GM12891 (cell line): ENCODE results near the gene LCE3B.

ENCODE experiments used
- DNase-seq: peaks from one replicate; pipeline ENCODE4 v3.0.0; 2011; ENCODE audit warnings: low spot score; ENCODE audit not compliant: insufficient read length
- FAIRE-seq: peaks from 2 replicates; lab custom pipeline; 2011; peaks lifted over from hg19 to GRCh38; lab: Jason Lieb, UNC
- PAX5 ChIP-seq: IDR thresholded peaks from 2 replicates; pipeline ENCODE4 v1.6.1; 2011; ENCODE audit warnings: low read length, moderate library complexity, mild to moderate bottlenecking; ENCODE audit not compliant: insufficient read depth, severe bottlenecking
- POLR2A ChIP-seq: IDR thresholded peaks from 2 replicates; pipeline ENCODE4 v1.6.1; 2011; ENCODE audit warnings: low read depth, low read length, control low read depth
- POLR2AphosphoS5 ChIP-seq: IDR thresholded peaks from 2 replicates; pipeline ENCODE4 v1.6.1; 2011; ENCODE audit warnings: low read depth, low read length, control low read depth
- POU2F2 ChIP-seq: IDR thresholded peaks from 2 replicates; pipeline ENCODE4 v1.6.1; 2011; ENCODE audit warnings: low read depth, mild to moderate bottlenecking, control low read depth, low read length, moderate library complexity
- SPI1 ChIP-seq: IDR thresholded peaks from 2 replicates; pipeline ENCODE4 v1.6.1; 2011; ENCODE audit warnings: low read depth, low read length, control low read depth
- TAF1 ChIP-seq: IDR thresholded peaks from 2 replicates; pipeline ENCODE4 v1.6.1; 2011; ENCODE audit warnings: low read depth, low read length, control low read depth

The LCE3B gene

GRCh38 chr1:152621993-152622392 lies 8.4 kb downstream of the LCE3B start:
- DNase-seq (no peak), FAIRE-seq (no peak)
- TF ChIP-seq TAF1 (no peak), PAX5 (no peak), SPI1 (no peak), POU2F2 (no peak), POLR2AphosphoS5 (no peak), POLR2A (no peak)

- TF ChIP-seq POU2F2 (no peak), TAF1 (no peak), POLR2AphosphoS5 (no peak), POLR2A (no peak), PAX5 (no peak), SPI1 (no peak)
- FAIRE-seq = no peak
- DNase-seq = no peak
These were observed 9.2 kb downstream of the LCE3B start, which contains the start of gene LCE3A for GRCh38 chr1:152622803-152623202. TSS of gene LCE3A (minus strand) at chr1:152623103. CDS start at chr1:152623103, 0 bp downstream.

- TF ChIP-seq PAX5 (no peak), SPI1 (no peak), TAF1 (no peak), POU2F2 (no peak), POLR2AphosphoS5 (no peak), POLR2A (no peak)
- FAIRE-seq (no peak), DNase-seq (peak; percentile 35)
These were observed 9.7 kb downstream of the LCE3B start for GRCh38 chr1:152623203-152623844.

- no peak for FAIRE-seq
- no peak for DNase-seq
- TF ChIP-seq SPI1 (no peak), POLR2AphosphoS5 (no peak), POU2F2 (no peak), TAF1 (no peak), PAX5 (no peak), POLR2A (no peak)
These were observed 13.1 kb downstream of the LCE3B start for GRCh38 chr1:152626744-152627143.

- TF ChIP-seq POLR2A (no peak), POLR2AphosphoS5 (no peak), SPI1 (no peak), PAX5 (no peak), POU2F2 (no peak), TAF1 (no peak)
- DNase-seq (no peak), FAIRE-seq (no peak)
These were observed 17.0 kb downstream of the LCE3B start for GRCh38 chr1:152630596-152630995.

GRCh38 chr1:152640351-152640750 lies 26.7 kb downstream of the LCE3B start:
- no peak for DNase-seq
- TF ChIP-seq POU2F2 (no peak), SPI1 (no peak), POLR2A (no peak)
- FAIRE-seq = no peak

- no peak for FAIRE-seq
- TF ChIP-seq POU2F2 = no peak
- no peak for TF ChIP-seq POLR2A
- TF ChIP-seq SPI1 = no peak
- no peak for TF ChIP-seq TAF1
- TF ChIP-seq PAX5 = no peak
- no peak for TF ChIP-seq POLR2AphosphoS5
- DNase-seq = no peak
These were observed 30.3 kb downstream of the LCE3B start for GRCh38 chr1:152643945-152644344.

- no peak for DNase-seq
- TF ChIP-seq POLR2AphosphoS5 = no peak
- TF ChIP-seq POLR2A = no peak
- TF ChIP-seq PAX5 = no peak
- TF ChIP-seq TAF1 = no peak
- TF ChIP-seq POU2F2 = no peak
- no peak for TF ChIP-seq SPI1
- no peak for FAIRE-seq
These were observed 31.5 kb downstream of the LCE3B start for GRCh38 chr1:152645146-152645545.

- FAIRE-seq (no peak), DNase-seq (no peak)
- no peak for TF ChIP-seq POLR2A
- no peak for TF ChIP-seq POU2F2
- TF ChIP-seq TAF1 = no peak
- TF ChIP-seq PAX5 = no peak
- TF ChIP-seq SPI1 = no peak
- no peak for TF ChIP-seq POLR2AphosphoS5
These were observed 33.0 kb downstream of the LCE3B start for GRCh38 chr1:152646656-152647055.

- no peak for FAIRE-seq
- peak; percentile 11 for DNase-seq
These were observed 40.5 kb downstream of the LCE3B start for GRCh38 chr1:152654110-152654509.

More at GRCh38 chr1:152654110-152654509, 40.5 kb downstream of the LCE3B start:
- no peak for TF ChIP-seq SPI1
- TF ChIP-seq TAF1 = no peak
- no peak for TF ChIP-seq POLR2A
- TF ChIP-seq POLR2AphosphoS5 = no peak
- TF ChIP-seq POU2F2 = no peak
